HEK293T (cell line): Measurements from ENCODE around the gene SLC35E1.
"Not testable (repeated sequence)": the region's sequence is repeated elsewhere in the genome, so short reads cannot be mapped to it uniquely, and the experiment has no call there.

Source experiments
- CTCF ChIA-PET: fragments of 350-600 bp; formaldehyde crosslinking; extraction: SDS; loops from one replicate; lab custom pipeline; 2021; ENCODE audit warnings: antibody characterized with exemption, inconsistent platforms; lab: Yijun Ruan, JAX
- POLR2A ChIA-PET: fragments of 350-600 bp; formaldehyde crosslinking; extraction: SDS; loops from one replicate; lab custom pipeline; 2020; ENCODE audit warnings: antibody characterized with exemption, inconsistent platforms; lab: Yijun Ruan, JAX
- DNase-seq: peaks from one replicate; pipeline ENCODE4 v3.0.0; 2012; ENCODE audit warnings: mixed read lengths; ENCODE audit errors: extremely low spot score
- ARNT ChIP-seq: fragments of 450-650 bp; IDR thresholded peaks from 2 replicates; pipeline ENCODE4 v1.6.1; 2017; ENCODE audit warnings: mild to moderate bottlenecking
- BHLHE40 ChIP-seq: fragments of 450-650 bp; IDR thresholded peaks from 2 replicates; pipeline ENCODE4 v1.6.1; 2016; ENCODE audit warnings: mild to moderate bottlenecking, moderate library complexity, borderline replicate concordance
- CTBP1 ChIP-seq: fragments of 450-650 bp; IDR thresholded peaks from 2 replicates; pipeline ENCODE4 v1.6.1; 2016; ENCODE audit warnings: borderline replicate concordance
- ELF4 ChIP-seq: fragments of 450-650 bp; IDR thresholded peaks from 2 replicates; pipeline ENCODE4 v1.6.1; 2017; ENCODE audit warnings: antibody characterized with exemption
- FOXA1 ChIP-seq: fragments of 450-650 bp; IDR thresholded peaks from 2 replicates; pipeline ENCODE4 v1.6.1; 2016; ENCODE audit warnings: mild to moderate bottlenecking
- FOXK2 ChIP-seq: fragments of 450-650 bp; IDR thresholded peaks from 2 replicates; pipeline ENCODE4 v1.6.1; 2016; ENCODE audit warnings: mild to moderate bottlenecking
- FOXM1 ChIP-seq: fragments of 450-650 bp; IDR thresholded peaks from 2 replicates; pipeline ENCODE4 v1.6.1; 2017; ENCODE audit warnings: mild to moderate bottlenecking, borderline replicate concordance
- HDGF ChIP-seq: fragments of 450-650 bp; IDR thresholded peaks from 2 replicates; pipeline ENCODE4 v1.6.1; 2017; ENCODE audit warnings: antibody characterized with exemption, borderline replicate concordance
- L3MBTL2 ChIP-seq: fragments of 450-650 bp; conservative IDR thresholded peaks from 2 replicates; pipeline ENCODE4 v1.6.1; 2016; ENCODE audit warnings: mild to moderate bottlenecking
- LEF1 ChIP-seq: fragments of 450-650 bp; IDR thresholded peaks from 2 replicates; pipeline ENCODE4 v1.6.1; 2017; ENCODE audit warnings: mild to moderate bottlenecking, borderline replicate concordance
- NFRKB ChIP-seq: fragments of 450-650 bp; IDR thresholded peaks from 2 replicates; pipeline ENCODE4 v1.6.1; 2016; ENCODE audit warnings: mild to moderate bottlenecking, moderate library complexity
- SP1 ChIP-seq: fragments of 450-650 bp; IDR thresholded peaks from 2 replicates; pipeline ENCODE4 v1.6.1; 2017
- SUZ12 ChIP-seq: fragments of 450-650 bp; IDR thresholded peaks from 2 replicates; pipeline ENCODE4 v1.6.1; 2016; ENCODE audit warnings: mild to moderate bottlenecking
- TARDBP ChIP-seq: fragments of 450-650 bp; IDR thresholded peaks from 2 replicates; pipeline ENCODE4 v1.6.1; 2016
- ZNF384 ChIP-seq: fragments of 450-650 bp; IDR thresholded peaks from 2 replicates; pipeline ENCODE4 v1.6.1; 2016
- TF ChIP-seq, protein P1 (sequence below): fragments of 450-650 bp; IDR thresholded peaks from 2 replicates; pipeline ENCODE4 v1.6.1; 2016

Gene SLC35E1

DNA sequence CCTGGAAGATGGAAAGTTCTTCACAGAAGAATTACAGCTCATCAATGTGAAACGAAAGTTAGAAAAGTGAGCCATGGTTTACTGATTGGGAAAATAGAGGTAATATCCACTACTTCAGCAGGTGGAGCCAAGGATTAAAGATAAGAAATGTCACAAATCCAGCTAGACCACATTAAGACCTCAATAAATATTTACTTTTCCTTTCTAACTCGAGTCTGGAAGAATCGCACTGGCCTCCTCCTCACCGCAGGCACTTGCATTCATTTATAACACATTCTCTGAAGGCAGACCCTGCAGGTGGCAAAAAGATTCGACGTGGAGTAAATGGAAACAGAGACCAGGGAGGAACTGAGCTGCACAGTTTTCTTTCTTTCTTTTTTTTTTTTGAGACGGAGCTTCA, 7.4 kb downstream of the SLC35E1 start:
- DNase-seq: no peak
- TF ChIP-seq SP1 (no peak), SUZ12 (no peak), CTBP1 (no peak), HDGF (no peak), ARNT (no peak), ELF4 (no peak), FOXA1 (no peak)
- TF ChIP-seq, protein P1, sequence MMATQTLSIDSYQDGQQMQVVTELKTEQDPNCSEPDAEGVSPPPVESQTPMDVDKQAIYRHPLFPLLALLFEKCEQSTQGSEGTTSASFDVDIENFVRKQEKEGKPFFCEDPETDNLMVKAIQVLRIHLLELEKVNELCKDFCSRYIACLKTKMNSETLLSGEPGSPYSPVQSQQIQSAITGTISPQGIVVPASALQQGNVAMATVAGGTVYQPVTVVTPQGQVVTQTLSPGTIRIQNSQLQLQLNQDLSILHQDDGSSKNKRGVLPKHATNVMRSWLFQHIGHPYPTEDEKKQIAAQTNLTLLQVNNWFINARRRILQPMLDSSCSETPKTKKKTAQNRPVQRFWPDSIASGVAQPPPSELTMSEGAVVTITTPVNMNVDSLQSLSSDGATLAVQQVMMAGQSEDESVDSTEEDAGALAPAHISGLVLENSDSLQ: no peak
- POLR2A ChIA-PET: no interaction called here
- CTCF ChIA-PET: no interaction called here

DNA sequence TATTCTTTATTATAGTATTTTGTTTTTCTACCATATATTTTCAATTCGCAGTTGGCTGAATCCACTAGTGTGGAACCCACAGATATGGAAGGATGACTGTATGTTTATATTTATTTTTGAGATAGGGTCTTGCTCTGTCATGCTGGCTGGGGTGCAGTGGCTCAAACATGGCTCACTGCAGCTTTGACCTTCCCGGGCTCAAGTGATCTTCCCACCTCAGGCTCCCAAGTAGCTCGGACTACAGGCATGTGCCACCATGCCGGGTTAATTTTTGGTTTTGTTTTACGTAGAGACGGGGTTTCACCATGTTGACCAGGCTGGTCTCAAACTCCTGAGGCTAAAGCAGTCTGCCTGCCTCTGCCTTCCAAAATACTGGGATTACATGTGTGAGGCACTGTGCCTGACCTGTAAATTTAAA, 9.6 kb downstream of the SLC35E1 start:
- ChIA-PET CTCF (no interaction called here), POLR2A (no interaction called here)
- DNase-seq: no peak
- TF ChIP-seq L3MBTL2 (no peak), FOXK2 (no peak), HDGF (no peak), BHLHE40 (no peak), SP1 (no peak), LEF1 (no peak), ARNT (no peak), FOXA1 (no peak), TARDBP (no peak), ELF4 (no peak), ZNF384 (no peak), FOXM1 (no peak), CTBP1 (no peak), SUZ12 (no peak), NFRKB (no peak)
- TF ChIP-seq, protein P1: no peak

DNA sequence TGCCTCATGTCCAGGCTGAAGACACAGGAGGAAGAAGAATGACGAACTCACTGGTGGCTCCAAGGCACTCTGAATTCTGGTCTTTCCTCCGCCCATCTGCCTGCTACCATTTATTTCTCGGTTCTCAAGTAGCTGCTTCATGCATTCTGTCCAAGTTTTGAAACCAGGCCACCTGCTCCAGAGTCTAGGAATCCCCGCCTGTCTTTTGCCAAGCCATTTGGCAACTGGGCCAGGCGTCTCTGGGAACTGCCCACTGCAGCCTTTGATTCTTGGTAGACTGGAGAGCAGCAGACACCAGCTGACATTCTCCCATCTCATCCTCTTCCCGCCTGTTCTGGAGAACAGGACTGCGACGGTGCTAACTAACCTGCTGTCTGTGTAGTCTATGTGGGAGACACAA, 10.8 kb downstream of the SLC35E1 start:
- CTCF ChIA-PET: no interaction called here
- TF ChIP-seq, protein P1: no peak
- no peak for TF ChIP-seq SUZ12
- TF ChIP-seq BHLHE40: no peak
- no peak for TF ChIP-seq HDGF
- no peak for TF ChIP-seq FOXM1
- TF ChIP-seq CTBP1: no peak
- TF ChIP-seq ELF4: no peak
- no peak for TF ChIP-seq FOXK2
- TF ChIP-seq FOXA1: no peak
- TF ChIP-seq NFRKB: no peak
- TF ChIP-seq L3MBTL2: no peak
- DNase-seq: no peak
- POLR2A ChIA-PET: no interaction called here

DNA sequence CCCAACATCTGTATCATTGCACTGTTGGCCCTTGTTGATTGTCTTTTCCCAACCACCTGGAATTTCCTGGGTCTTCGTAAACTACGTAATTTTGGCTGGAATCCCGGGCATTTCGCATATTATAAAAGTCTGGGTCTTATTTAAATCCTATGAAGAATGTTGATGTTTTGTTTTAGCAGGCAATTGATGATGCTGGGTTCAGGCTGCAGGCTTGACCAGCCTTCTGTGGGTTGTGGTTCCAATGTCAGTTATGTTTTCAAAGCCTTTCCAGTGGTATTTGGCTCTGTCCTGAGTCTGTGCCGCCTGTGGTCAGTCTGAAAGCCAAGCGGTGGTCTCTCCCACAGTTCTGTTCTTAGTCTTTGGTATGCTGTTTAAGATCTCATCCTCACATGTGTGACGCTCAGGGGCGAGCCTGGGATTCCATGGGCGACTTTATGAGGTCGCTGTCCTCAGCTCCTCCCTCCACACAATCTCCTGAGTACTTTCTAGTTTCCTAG, 12.4 kb downstream of the SLC35E1 start:
- no peak for TF ChIP-seq FOXA1
- TF ChIP-seq FOXM1: no peak
- TF ChIP-seq HDGF: no peak
- TF ChIP-seq LEF1: no peak
- no peak for TF ChIP-seq BHLHE40
- POLR2A ChIA-PET: no interaction called here
- no peak for DNase-seq
- CTCF ChIA-PET: no interaction called here

DNA sequence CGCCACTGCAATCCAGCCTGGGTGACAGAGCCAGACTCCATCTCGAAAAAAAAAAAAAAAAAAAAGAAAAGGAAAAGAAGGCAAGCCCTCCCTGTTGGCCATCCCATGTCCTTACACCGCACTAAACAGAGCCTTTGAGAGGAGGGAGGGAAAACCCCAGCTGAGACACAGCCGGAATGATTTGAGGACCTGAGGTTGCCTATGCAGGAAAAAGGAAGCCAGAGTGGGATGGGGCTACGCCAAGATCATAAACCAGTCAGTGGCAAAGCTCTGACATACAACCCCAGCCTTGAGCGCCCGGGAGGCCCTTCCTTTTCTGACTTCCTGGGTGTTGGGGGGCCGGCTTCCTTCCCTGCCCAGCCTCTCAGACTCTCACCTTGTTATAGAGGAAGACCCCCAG, 17.4 kb downstream of the SLC35E1 start:
- CTCF ChIA-PET: no interaction called here
- POLR2A ChIA-PET: no interaction called here
- no peak for TF ChIP-seq ELF4
- TF ChIP-seq, protein P1: no peak
- no peak for TF ChIP-seq NFRKB
- no peak for TF ChIP-seq SUZ12
- TF ChIP-seq ARNT: no peak
- no peak for TF ChIP-seq HDGF
- no peak for TF ChIP-seq FOXK2
- TF ChIP-seq FOXM1: no peak
- TF ChIP-seq ZNF384: no peak
- TF ChIP-seq SP1: no peak
- TF ChIP-seq L3MBTL2: no peak
- TF ChIP-seq TARDBP: no peak
- no peak for TF ChIP-seq FOXA1
- DNase-seq: no peak

DNA sequence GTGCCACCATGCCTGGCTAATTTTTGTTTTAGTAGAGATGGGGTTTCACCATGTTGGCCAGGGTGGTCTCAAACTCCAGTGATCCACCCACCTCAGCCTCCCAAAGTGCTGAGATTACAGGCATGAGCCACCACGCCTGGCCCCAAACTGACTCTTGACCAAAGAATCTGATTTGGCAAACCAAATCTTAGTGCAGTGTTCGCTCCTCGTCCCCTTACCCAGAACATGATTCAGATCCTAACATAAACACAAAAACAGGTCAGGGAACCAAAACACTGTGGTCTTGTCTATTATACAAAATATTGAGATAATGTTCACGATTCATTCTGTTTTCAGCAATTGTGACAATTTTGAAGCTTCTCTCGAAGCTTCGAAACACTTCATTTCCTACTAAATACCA, 20.3 kb downstream of the SLC35E1 start:
- CTCF ChIA-PET, POLR2A ChIA-PET: not testable (repeated sequence)

DNA sequence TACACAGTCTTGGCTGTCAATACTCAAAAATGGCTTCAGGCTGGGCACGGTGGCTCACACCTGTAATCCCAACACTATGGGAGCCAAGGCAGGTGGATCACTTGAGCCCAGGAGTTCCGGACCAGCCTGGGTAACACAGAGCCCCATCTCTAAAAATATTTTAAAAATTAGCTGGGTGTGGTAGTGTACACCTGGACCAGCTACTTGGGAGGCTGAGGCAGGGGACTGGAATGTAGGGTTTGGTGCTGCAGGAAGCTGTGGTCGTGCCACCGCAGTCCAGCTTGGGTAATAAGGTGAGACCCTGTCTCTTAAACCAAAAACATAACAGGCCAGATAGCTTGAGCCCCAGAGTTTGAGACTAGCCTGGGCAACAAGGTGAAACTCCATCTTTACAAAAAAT, 23.3 kb downstream of the SLC35E1 start:
- CTCF ChIA-PET: no interaction called here
- POLR2A ChIA-PET: no interaction called here
- TF ChIP-seq CTBP1 (no peak), FOXM1 (no peak), NFRKB (no peak), L3MBTL2 (no peak), SP1 (no peak), ELF4 (no peak), FOXA1 (no peak), FOXK2 (no peak), HDGF (no peak), SUZ12 (no peak)
- TF ChIP-seq, protein P1: no peak
- DNase-seq: no peak

More for the DNA sequence above, 20.3 kb downstream of the SLC35E1 start:
- not testable (repeated sequence) for DNase-seq
